HG02852 (cell line): ENCODE measurements around the gene ESR1.
"Not testable (repeated sequence)": the region's sequence is repeated elsewhere in the genome, so short reads cannot be mapped to it uniquely, and the experiment has no call there.

ENCODE experiments used
- ATAC-seq: cut with Tn5 transposase; IDR thresholded peaks from one replicate; pipeline ENCODE4 v1.9.1; 2021; ENCODE audit warnings: mild to moderate bottlenecking, moderate library complexity; ENCODE audit not compliant: unreplicated experiment

ESR1 gene

GRCh38 chr6:152049502-152049901 is 242.0 kb downstream of the ESR1 start:
- ATAC-seq = no peak

- no peak for ATAC-seq
Measured at GRCh38 chr6:152050451-152051195, 243.1 kb downstream of the ESR1 start.

- ATAC-seq = no peak
Measured at GRCh38 chr6:152052061-152052460, 244.6 kb downstream of the ESR1 start.

- ATAC-seq = no peak
Measured at GRCh38 chr6:152053332-152053731, 245.8 kb downstream of the ESR1 start.

GRCh38 chr6:152054441-152054840 is 247.0 kb downstream of the ESR1 start:
- ATAC-seq = no peak

GRCh38 chr6:152055517-152055916 is 248.0 kb downstream of the ESR1 start:
- no peak for ATAC-seq

- peak; percentile 55 for ATAC-seq
Measured at GRCh38 chr6:152057832-152058498, 250.5 kb downstream of the ESR1 start.

GRCh38 chr6:152059909-152060308 is 252.4 kb downstream of the ESR1 start:
- ATAC-seq = no peak

- no peak for ATAC-seq
Measured at GRCh38 chr6:152062476-152062875, 255.0 kb downstream of the ESR1 start.

DNA sequence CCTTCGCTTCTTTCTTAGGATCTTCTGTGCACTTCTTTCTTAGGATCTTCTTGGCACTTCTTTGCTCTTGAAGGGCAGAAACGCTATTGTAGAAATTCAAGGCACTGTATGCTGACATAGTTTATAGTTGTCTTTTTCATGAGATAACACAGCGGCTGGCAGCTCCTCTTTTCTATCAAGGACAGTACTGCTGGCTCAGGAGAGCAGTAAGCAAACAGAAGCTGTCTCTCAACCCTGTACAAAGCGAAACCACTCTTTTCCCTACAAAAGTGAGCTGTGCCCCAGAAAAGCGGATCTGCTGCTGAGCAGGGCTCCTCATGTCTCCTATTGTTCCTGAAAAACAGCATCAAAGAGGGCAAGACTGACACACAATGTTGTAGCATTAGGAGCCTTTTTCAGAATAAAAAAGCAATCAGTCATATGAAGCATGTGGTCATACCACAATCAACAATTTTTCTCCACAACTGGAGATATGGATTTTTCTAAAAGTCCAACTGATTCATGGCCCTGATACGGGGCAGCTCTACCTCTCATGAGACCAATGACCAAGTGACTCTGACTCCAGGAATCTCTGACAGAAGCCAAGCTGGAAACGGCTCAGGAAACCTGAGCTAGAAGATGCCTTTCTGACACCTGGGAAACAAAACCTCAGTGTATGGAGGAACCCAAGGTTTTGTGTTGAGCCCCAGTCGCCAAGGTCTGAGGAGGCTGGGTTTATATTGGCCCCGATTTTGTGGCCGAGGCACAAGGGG is 255.9 kb downstream of the ESR1 start:
- no peak for ATAC-seq

GRCh38 chr6:152068622-152069261 is 261.3 kb downstream of the ESR1 start:
- no peak for ATAC-seq

DNA sequence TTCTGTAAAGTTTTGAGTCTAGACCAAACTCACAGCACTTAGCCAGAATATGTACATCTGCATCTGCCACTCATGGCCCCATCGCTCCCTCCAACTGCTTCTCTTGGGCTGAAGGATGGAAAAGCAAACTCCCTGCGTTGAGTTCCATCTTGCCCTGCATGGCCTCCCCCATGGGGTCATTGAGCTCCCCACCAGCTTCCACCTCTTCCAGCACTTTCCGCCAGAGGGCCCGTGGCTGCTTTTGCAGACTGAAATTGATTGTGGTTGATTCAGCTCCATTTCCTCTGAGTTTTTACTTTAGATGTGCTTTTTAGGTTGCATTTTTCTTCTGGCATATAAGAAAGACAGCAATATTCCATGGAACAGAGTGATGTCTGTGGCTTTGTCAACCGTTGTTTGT is 263.1 kb downstream of the ESR1 start:
- no peak for ATAC-seq

DNA sequence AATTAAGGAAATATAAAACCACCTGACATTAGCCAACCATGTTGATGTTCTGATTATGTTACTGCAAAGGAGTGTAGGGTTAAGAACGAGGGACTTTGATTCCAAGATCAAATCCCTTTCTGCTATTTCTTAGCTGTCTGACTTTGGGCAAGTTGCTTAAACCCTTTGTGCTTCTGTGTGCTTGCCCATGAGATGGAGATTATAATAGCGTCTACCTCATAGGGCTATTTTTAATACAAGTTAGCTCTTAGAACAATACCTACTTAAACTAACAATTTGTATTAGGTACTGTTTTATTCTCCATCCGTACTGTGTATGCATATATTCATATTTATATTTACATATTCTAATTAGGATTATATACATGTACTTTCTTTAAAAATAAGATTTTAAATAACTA is 263.8 kb downstream of the ESR1 start:
- ATAC-seq = no peak

DNA sequence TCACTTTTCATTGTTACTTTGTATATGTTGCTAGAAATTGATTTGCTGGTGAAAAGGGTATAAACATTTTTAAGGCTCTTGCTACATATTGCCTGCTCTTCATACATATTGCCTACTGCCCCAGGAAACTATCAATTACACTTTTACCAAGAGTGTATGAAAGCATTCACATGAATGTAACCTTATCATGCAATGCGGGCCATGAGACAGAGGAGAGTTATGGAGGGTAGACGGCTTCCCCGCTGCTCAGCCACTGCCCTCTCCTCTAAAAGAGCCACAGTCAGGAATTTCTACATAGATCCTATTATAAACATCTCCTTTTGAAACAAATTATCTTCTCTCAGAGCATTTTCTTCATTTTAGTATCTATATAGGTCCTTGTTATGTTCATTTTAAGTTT is 264.4 kb downstream of the ESR1 start:
- no peak for ATAC-seq

DNA sequence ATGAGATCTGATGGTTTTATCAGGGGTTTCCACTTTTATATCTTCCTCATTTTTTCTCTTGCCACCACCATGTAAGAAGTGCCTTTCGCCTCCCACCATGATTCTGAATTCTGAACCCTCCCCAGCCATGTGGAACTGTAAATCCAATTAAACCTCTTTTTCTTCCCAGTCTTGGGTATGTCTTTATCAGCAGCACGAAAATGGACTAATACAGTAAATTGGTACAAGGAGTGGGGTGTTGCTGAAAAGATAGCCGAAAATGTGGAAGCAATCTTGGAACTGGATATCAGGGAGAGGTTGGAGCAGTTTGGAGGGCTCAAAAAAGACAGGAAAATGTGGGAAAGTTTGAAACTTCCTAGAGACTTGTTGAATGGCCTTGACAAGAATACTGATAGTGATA is 268.8 kb downstream of the ESR1 start:
- not testable (repeated sequence) for ATAC-seq

DNA sequence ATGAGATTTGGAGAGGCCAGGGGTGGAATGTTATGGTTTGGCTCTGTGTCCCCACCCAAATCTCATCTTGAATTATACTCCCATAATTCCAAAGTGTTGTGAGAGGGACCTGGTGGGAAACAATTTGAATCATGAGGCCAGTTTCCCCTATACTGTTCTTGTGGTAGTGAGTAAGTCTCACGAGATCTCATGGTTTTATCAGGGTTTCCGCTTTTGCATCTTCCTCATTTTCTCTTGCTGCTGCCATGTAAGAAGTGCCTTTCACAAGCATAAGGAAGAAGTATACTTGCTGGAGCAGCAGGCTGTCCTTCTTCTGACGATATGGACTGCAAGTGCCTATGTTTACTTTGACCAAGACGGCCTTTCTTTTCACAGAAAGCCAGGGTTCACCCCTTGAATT is 270.5 kb downstream of the ESR1 start:
- ATAC-seq = no peak

DNA sequence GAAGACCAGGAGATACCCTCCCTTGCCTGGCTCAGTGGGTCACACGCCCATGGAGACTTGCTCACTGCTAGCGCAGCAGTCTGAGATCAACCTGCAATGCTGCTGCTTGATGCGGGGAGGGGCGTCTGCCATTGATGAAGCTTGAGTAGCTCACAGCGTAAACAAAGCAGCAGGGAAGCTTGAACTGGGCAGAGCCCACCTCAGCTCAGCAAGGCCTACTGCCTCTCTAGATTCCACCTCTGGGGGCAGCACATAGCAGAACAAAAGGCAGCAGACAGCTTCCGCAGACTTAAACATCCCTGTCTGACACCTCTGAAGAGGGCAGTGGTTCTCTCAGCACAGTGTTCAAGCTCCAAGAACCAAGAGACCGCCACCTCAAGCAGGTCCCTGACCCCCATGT is 271.3 kb downstream of the ESR1 start:
- ATAC-seq = no peak

DNA sequence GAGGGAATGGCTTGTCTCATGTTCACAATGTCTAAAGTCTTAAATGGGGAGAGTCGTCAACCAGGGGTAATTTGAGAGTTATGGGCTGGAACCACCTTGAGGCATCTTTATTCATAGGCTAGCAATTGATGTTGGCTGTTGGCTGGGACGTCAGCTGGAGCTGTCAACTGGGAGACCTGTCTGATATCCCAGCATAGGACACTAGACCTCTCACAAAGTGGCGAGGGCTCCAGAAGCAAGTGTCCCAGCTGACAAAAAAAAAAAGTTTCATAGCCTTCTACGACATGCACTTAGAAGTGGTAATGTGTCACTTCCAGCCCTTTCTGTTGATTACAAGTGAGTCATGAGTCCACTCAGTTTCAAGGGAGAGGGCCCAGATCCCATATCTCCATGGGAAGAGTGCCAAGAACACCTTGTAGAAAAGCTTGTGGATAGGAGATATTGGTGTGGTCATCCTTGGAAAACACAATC is 278.0 kb downstream of the ESR1 start:
- no peak for ATAC-seq

- no peak for ATAC-seq
Measured at GRCh38 chr6:152086223-152086873, 278.9 kb downstream of the ESR1 start.

DNA sequence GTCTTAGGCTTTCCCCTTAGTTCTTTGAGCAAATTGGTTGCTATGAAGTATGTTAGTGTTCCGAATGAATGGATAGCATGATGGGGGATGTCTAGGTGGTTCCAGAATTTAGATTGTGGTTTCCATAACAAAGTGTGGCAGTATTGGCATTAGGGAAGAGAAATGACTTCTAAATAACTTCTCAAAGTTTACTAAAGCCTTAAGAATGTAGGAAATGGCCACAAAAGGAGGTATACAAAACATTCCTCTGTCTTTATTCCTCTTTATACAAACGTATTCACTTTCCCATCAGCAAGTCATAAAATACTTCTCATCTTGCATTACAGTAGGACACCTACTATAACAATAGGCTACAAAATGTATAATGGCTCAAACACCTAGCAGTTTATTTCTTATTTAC is 279.6 kb downstream of the ESR1 start:
- no peak for ATAC-seq

DNA sequence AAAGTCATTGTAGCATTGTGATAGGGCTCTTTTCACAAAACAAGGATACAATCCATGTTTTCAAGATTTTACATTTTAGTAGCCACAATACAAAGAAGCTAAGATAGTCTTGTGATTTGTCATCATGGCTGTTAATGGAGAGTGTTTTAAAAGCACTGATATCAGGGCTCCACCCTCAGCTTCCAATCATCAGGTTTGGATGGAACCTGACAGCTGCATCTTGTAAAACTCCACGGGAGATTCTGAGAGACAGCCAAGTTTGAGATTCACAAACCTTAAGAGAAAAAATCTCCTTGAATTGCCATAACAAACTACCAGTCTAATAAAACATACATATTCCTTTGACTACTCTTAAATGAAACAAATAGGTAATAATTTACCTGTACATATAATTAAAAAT is 280.2 kb downstream of the ESR1 start:
- no peak for ATAC-seq
